ENCODE measurements around the gene CSF1R.

Gene CSF1R

DNA sequence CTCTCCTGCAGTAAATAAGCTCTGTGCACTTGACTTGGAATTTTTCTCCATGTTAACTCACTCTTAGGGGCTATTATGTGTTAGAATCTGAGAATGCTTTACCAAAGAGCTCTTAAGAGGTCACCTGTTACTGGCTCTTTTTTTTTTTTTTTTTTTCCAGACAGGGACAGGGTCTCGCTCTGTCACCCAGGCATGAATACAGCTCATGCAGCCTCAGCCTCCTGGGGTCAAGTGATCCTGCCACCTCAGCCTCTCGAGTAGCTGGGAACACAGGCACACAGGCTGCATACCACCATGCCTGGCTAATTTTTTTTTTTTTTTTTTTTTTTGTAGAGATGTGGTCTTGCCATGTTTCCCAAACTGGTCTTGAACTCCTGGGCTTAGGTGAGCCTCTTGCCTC, 63.7 kb downstream of the CSF1R start:
- no peak for DNase-seq

DNA sequence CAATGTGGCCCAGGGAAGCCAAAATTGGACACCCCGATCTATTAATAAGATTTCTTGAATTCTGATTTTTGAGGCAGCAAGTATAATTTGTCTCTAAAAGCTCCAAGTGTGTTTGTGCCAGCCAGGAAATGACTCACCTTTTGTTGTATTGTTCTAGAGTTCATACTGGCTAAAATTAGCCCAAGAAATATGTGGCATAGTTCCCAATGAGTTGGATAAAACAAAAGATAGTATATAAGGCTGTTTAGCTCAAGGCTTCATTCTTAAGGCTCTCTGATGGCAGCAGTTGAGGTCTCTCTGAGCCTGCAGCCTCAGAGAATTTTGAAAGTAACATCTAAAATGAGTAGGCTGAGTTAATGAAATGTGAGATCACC, 64.2 kb downstream of the CSF1R start:
- no peak for DNase-seq

DNA sequence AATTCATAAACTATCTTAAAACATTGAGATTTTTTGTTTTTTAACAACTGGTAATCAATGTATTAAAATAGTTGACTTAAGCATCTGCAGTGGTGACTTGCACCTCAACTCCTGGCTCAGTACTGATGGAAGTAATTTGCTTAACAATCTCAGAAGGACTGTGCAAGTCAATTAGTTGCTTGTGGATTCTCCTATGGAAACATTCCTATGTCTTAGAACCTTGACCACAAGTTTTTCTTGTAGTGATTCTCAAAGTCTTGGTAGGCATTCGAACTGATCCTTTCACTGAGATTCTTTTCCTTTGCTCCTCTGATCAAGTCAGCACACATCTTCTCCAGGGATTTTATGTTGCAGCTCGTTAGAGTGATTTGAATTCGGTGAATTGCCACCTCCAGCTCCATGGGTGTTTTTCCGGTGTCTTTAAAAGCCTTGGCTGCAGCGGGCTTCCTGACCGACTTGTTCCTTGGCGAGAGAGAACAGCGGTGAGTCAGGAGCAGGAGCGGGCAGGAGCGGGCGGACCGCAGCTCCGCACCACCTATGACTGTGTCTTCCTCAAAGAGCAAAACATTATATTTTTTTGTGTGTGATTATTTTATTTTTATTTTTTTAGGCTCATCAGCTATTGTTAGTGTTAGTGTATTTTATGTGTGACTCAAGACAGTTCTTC, 64.7 kb downstream of the CSF1R start:
- no peak for DNase-seq

DNA sequence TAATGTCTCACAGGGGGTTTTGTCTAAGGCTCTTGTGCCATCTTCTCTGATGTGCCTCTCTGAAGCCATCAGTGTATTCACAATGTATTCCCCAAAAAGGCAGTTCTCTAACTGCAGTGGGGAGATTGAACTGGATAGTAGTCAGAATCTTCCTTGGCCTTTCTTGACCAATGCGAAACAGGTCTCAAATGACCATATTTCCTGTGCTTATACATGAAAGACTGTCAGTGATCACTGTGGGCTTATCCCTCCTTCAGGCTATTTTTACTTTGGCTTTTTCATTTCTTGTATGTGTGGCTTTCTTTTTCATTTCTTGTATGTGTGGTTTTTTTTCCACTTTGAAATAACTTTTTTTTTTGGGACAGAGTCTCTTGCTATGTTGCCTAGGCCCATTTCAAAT, 66.1 kb downstream of the CSF1R start:
- no peak for DNase-seq

DNA sequence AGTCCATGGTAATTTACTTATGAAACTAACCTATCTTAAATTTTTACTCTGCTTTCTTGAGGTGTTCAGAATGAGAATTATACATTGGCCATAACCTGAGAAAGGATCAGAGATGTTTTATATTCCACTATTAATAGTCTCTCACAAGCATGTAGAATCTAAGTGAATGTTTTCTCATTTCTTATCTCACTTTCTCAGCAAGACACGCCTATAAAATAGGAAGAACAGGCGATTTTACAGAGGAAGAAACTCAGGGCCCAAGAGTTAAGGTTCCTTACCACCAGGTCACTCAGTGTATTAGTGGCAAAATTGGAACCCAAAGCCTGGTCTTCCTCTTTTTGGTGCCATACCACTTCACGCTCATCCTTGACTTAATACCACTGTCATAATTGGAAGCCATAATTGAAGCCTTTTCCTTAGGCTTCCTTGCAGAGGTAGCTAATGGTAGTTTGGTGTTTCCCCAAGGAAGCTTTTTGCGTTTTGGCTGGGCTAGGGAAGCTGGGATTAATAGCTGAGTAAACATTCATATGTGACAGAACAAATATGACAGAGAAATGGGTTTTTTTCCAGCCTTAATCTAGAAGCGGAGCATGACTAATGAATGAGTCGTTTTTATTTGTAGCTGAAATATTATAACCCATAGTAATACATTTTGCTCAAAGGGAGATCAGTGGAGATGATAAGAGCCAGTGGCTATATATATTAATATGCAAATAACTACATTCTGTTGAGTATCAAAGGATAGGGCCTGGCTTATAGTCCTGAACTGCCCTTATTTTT, 68.9 kb downstream of the CSF1R start:
- no peak for DNase-seq

DNA sequence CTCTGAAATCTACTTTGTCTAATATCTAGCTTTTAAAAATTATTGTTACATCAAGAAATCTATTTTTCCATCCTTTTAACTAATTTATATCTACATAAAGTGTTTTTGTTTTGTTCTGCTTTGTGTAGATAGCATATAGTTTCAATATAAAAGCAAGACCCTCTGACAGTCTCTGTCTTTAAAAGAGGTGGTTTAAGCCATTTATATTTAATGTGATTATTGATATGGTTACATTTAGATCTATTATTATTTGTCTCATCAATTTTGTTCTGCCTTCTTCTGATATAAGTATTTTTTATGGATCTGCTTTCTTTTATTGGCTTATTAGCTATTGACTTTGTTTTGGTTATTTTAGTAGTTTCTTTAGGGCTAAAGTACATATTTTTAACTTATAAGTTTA, 69.8 kb downstream of the CSF1R start:
- DNase-seq, result no peak

DNA sequence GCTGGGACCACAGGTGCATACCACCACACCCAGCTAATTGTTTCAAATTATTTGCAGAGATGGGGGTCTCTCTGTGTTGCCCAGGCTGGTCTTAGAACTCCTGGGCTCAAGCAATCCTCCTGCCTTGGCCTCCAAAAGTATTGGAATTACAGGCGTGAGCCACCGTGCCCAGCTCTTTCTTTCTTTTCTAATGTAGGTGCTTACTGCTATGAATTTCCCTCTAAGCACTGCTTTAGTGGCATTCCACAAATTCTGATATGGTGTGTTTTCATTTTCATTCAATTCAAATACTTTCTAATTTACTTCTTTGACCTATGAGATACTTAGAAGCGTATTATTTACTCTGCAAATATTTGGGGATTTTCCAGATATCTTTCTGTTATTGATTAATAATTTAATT, 70.9 kb downstream of the CSF1R start:
- no peak for DNase-seq

DNA sequence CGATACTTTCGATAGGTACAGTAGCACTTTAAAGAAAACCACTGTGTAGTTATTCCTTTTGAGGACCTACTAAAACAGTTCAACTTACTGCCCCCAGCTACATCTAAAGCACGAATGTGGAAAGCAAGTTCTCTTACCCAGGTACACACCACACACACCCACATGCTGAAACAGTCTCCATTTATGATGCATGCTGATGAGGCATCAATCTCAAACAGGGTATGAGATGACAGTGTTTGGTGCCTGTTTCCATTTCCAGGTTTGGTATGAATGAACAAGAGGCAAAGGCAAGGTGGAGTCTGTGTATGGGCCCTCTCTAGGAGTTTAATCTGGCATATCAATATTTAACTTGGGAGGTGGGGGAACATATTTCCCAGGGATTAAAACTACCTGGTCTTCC, 71.9 kb downstream of the CSF1R start:
- DNase-seq, result no peak

DNA sequence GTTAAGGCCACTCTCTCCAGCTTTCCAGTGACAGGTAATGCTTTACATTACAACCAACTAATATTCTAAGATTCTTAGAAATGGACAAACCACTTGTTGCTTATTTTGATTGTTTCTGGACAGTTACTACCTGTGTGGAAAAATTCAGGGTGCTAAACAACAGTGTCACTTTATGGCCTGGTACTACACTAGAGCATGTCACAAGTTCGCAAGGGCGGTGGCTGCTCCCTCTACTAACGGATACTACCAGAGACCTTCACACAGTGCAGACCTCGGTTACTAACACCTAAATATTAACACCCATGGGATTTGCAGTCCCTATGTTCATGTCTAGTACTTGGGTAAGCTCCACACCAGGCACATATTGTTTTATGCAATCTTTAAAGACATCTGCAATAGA, 72.4 kb downstream of the CSF1R start:
- DNase-seq, result no peak

DNA sequence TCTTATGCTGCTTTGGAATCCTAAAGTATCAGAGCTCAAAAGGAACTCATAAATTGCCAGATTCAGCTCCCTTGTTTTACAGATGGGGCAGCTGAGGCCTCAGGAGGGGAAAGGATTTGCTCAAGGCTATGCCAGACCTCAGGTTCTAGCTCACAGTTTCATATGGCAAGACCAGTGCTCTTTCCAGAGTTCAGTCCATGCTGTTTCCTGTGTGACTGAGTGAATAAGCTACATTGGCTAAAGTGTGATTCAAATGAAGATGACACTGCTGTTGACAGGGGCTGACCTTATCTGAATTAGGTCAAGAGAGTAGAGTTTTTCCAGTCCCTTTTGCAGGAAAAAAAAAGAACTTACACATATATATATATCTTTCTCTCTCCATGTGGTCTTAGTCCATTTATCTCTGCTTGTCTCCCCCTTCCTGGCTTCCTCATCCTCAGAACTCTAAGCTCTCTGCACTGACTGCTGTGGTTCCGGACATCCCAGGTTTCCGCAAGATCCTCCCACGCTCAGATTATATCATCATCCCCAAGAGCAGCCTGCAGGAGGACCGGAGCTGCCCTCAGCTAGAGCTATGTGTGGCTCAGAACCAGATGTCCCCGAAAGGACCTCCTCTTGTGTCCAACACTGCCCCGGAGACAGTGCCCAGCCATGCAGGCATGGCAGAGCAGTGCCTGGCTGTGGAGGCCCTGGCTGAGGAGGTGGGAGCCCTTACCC, 76.5 kb downstream of the CSF1R start:
- no peak for DNase-seq

DNA sequence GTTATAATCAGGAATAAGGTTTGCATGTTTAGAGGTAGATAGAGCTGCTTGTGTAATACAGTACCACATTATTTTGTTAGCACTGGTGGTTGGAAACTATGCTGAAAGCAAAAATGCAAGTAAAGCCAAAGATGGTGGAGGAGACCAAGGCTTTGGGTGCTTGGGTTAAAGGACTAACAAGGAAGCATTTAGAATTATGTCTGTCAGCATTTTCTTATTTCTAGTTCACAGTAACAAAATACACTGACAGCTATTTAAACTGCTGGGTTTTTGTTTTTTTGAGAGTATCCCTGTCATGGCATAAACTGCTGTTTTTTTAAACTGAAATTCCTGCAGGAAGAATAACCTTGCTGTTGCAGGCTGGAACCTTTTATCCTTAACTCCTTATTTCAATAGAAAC, 79.3 kb downstream of the CSF1R start:
- no peak for DNase-seq

DNA sequence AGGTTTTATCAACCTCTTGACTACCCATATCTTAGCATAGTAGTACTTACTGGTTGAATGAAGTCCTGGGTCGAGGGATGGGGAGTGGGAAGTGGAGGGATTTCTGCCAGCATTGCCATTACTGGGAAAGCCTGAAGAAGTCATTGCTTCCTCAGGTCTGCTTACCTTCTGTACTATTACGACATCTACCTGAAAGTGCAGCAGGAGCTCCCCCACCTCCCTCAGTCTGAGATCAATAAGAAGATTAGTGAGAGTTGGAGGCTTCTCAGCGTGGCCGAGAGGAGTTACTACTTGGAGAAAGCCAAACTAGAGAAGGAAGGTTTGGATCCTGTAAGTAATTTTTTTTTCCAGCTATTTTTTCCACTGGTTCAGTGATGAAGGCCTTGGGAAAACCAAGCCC, 80.0 kb downstream of the CSF1R start:
- DNase-seq, result no peak

Measured in NCI-H526 treated with DMSO at 0.1 percent for 48 hours (cell line).